H9 (cell line): ENCODE results near the gene MAP4K3. TPM values are rescaled to one million over a fixed set of nuclear protein-coding genes. Genes with fewer than 3 reads are reported as not detected.
A peak's percentile ranks its signal among the peaks of the same experiment; 100 is the strongest.

Source experiments
- DNase-seq: peaks from one replicate; pipeline ENCODE4 v3.0.0-alpha.2; 2017
- H2AFZ ChIP-seq: one replicate; pipeline ENCODE4 v1.6.1; 2013; ENCODE audit warnings: mild to moderate bottlenecking, low read length, control low read depth, moderate library complexity
- H2AK5ac ChIP-seq: 2 replicates; pipeline ENCODE4 v1.6.1; 2013; ENCODE audit warnings: low read length, control low read depth, mixed read lengths; ENCODE audit not compliant: insufficient read length
- H2BK120ac ChIP-seq: one replicate; pipeline ENCODE4 v1.6.1; 2013; ENCODE audit warnings: low read depth, mild to moderate bottlenecking, low read length, control low read depth, inconsistent platforms; ENCODE audit not compliant: poor library complexity, severe bottlenecking
- H2BK12ac ChIP-seq: 2 replicates; pipeline ENCODE4 v1.6.1; 2013; ENCODE audit warnings: low read length, control low read depth, mixed read lengths, low read depth; ENCODE audit not compliant: insufficient read length
- H2BK15ac ChIP-seq: 2 replicates; pipeline ENCODE4 v1.6.1; 2013; ENCODE audit warnings: low read depth, low read length, control low read depth
- H2BK20ac ChIP-seq: one replicate; pipeline ENCODE4 v1.6.1; 2013; ENCODE audit warnings: low read depth, mild to moderate bottlenecking, low read length, control low read depth, inconsistent platforms; ENCODE audit not compliant: poor library complexity, severe bottlenecking
- H2BK5ac ChIP-seq: 2 replicates; pipeline ENCODE4 v1.6.1; 2013; ENCODE audit warnings: low read length, control low read depth, mixed read lengths; ENCODE audit not compliant: insufficient read length
- H3K14ac ChIP-seq: 2 replicates; pipeline ENCODE4 v1.6.1; 2013; ENCODE audit warnings: low read length, control low read depth; ENCODE audit not compliant: insufficient read depth
- H3K18ac ChIP-seq: 2 replicates; pipeline ENCODE4 v1.6.1; 2013; ENCODE audit warnings: low read depth, mild to moderate bottlenecking, mixed read lengths, low read length, control low read depth; ENCODE audit not compliant: insufficient read length
- H3K23ac ChIP-seq: 2 replicates; pipeline ENCODE4 v1.6.1; 2013; ENCODE audit warnings: low read length, control low read depth, mixed read lengths, low read depth; ENCODE audit not compliant: insufficient read length
- H3K23me2 ChIP-seq: 2 replicates; pipeline ENCODE4 v1.6.1; 2013; ENCODE audit warnings: low read depth, mild to moderate bottlenecking, mixed read lengths, low read length, control low read depth; ENCODE audit not compliant: insufficient read length, poor library complexity, severe bottlenecking
- H3K27ac ChIP-seq: 2 replicates; pipeline ENCODE4 v1.5.1; 2013; ENCODE audit warnings: low read length, control low read depth, mixed read lengths, low read depth; ENCODE audit not compliant: insufficient read length
- H3K27me3 ChIP-seq: 2 replicates; pipeline ENCODE4 v1.6.1; 2013; ENCODE audit warnings: low read length, control low read depth, inconsistent platforms; ENCODE audit not compliant: insufficient read depth
- H3K4ac ChIP-seq: 2 replicates; pipeline ENCODE4 v1.6.1; 2013; ENCODE audit warnings: low read depth, mild to moderate bottlenecking, control low read depth, inconsistent platforms, low read length, moderate library complexity
- H3K4me1 ChIP-seq: 2 replicates; pipeline ENCODE4 v1.6.1; 2013; ENCODE audit warnings: low read length, control low read depth, inconsistent platforms; ENCODE audit not compliant: insufficient read depth
- H3K4me2 ChIP-seq: 2 replicates; pipeline ENCODE4 v1.6.1; 2013; ENCODE audit warnings: low read length, control low read depth, mixed read lengths; ENCODE audit not compliant: insufficient read length, insufficient read depth
- H3K56ac ChIP-seq: 2 replicates; pipeline ENCODE4 v1.6.1; 2013; ENCODE audit warnings: low read depth, mild to moderate bottlenecking, mixed read lengths, low read length, control low read depth; ENCODE audit not compliant: insufficient read length
- H3K79me1 ChIP-seq: 2 replicates; pipeline ENCODE4 v1.6.1; 2013; ENCODE audit warnings: low read depth, mild to moderate bottlenecking, moderate library complexity, low read length, control low read depth, inconsistent platforms; ENCODE audit not compliant: insufficient read depth, poor library complexity, severe bottlenecking
- H3K79me2 ChIP-seq: 2 replicates; pipeline ENCODE4 v1.6.1; 2013; ENCODE audit warnings: low read length, control low read depth, inconsistent platforms; ENCODE audit not compliant: insufficient read depth
- H3K9ac ChIP-seq: 2 replicates; pipeline ENCODE4 v1.6.1; 2013; ENCODE audit warnings: low read length, control low read depth, mixed read lengths; ENCODE audit not compliant: insufficient read length; ENCODE audit errors: extremely low read depth
- H3K9me3 ChIP-seq: one replicate; pipeline ENCODE4 v1.6.1; 2013; ENCODE audit warnings: low read depth, low read length, inconsistent platforms; ENCODE audit not compliant: control insufficient read depth
- H3T11ph ChIP-seq: one replicate; pipeline ENCODE4 v1.6.1; 2013; ENCODE audit warnings: mild to moderate bottlenecking, low read length, control low read depth, inconsistent platforms
- H4K20me1 ChIP-seq: one replicate; pipeline ENCODE4 v1.6.1; 2013; ENCODE audit not compliant: control insufficient read depth, insufficient read length, insufficient read depth
- H4K5ac ChIP-seq: 2 replicates; pipeline ENCODE4 v1.6.1; 2013; ENCODE audit warnings: low read depth, mild to moderate bottlenecking, mixed read lengths, low read length, control low read depth; ENCODE audit not compliant: insufficient read length
- H4K8ac ChIP-seq: replicated peaks from 2 replicates; pipeline ENCODE4 v1.6.1; 2013; ENCODE audit warnings: low read length, control low read depth, mixed read lengths, low read depth; ENCODE audit not compliant: insufficient read length
- H4K91ac ChIP-seq: 2 replicates; pipeline ENCODE4 v1.6.1; 2013; ENCODE audit warnings: low read depth, mild to moderate bottlenecking, moderate library complexity, mixed read lengths, low read length, control low read depth; ENCODE audit not compliant: insufficient read length
- H3K27ac Mint-ChIP-seq, 3 experiments: 2 replicates in 2 of 3; 3 replicates in 1 of 3; pipeline ENCODE4 v1.8.0; 2020 to 2021; ENCODE audit warnings: mixed read lengths in 3 of 3, mild to moderate bottlenecking in 1 of 3, moderate library complexity in 1 of 3
- H3K27me3 Mint-ChIP-seq: 2 replicates; pipeline ENCODE4 v1.8.0; 2021; ENCODE audit warnings: low read depth, mild to moderate bottlenecking, moderate library complexity, mixed read lengths
- H3K36me3 Mint-ChIP-seq, 3 experiments: 2 replicates in 2 of 3; 3 replicates in 1 of 3; pipeline ENCODE4 v1.8.0; 2020 to 2021; ENCODE audit warnings: low read depth in 3 of 3, mixed read lengths in 3 of 3; ENCODE audit not compliant: insufficient read depth in 1 of 3
- H3K4me1 Mint-ChIP-seq, 2 experiments: 2 replicates each; pipeline ENCODE4 v1.8.0; 2020; ENCODE audit warnings: mixed read lengths in 2 of 2
- H3K4me3 Mint-ChIP-seq, 2 experiments: 2 replicates in 1 of 2; 3 replicates in 1 of 2; pipeline ENCODE4 v1.8.0; 2020 to 2021; ENCODE audit warnings: mild to moderate bottlenecking in 2 of 2, mixed read lengths in 2 of 2, moderate library complexity in 1 of 2
- H3K9me3 Mint-ChIP-seq, 2 experiments: 2 replicates in 1 of 2; 3 replicates in 1 of 2; pipeline ENCODE4 v1.8.0; 2020; ENCODE audit warnings: mild to moderate bottlenecking in 2 of 2, mixed read lengths in 2 of 2, moderate library complexity in 1 of 2
- CTCF ChIP-seq: fragments of 200-600 bp; sonication (generic); conservative IDR thresholded peaks from 3 replicates; pipeline ENCODE4 v1.8.0; 2021; ENCODE audit warnings: antibody characterized with exemption, mild to moderate bottlenecking
- WGBS: extraction: QIAGEN DNeasy Blood & Tissue Kit; methylation state at CpG from one replicate; pipeline ENCODE4 v1.1.7; 2013; ENCODE audit warnings: missing lambda C conversion rate, low lambda C conversion rate, mixed read lengths; ENCODE audit not compliant: insufficient read length; ENCODE audit errors: extremely low coverage; 5-methylcytosine and 5-hydroxymethylcytosine counted together
- total RNA-seq: library from RNA; stranded (reverse); gene quantifications from 2 replicates; pipeline ENCODE4 v1.2.1, GENCODE V29; 2021

Gene MAP4K3
- total RNA-seq, 1 experiment from 2014 or later = 37.9 TPM

GRCh38 chr2:39483534-39483933, 46.4 kb upstream of the MAP4K3 start:
- H3K4me1 ChIP-seq = peaks cover 7% of the 10 kb centered on the region
- no peak overlapping the region for H2BK5ac ChIP-seq
- H4K20me1 ChIP-seq = no peaks in the 10 kb centered on the region
- no peak overlapping the region for H2AK5ac ChIP-seq
- no peak overlapping the region for H4K8ac ChIP-seq
- H2BK12ac ChIP-seq = no peak overlapping the region
- H3K56ac ChIP-seq = no peak overlapping the region
- H3K9ac ChIP-seq = no peak overlapping the region
- no peak overlapping the region for H3K23ac ChIP-seq
- no peaks in the 10 kb centered on the region for H3K79me1 ChIP-seq
- Mint-ChIP-seq H3K9me3 (no peaks in the 10 kb centered on the region), H3K36me3 (no peaks in the 10 kb centered on the region; a peak in 1 of 7 replicates), H3K27me3 (no peaks in the 10 kb centered on the region), H3K4me3 (no peak overlapping the region; a peak in 1 of 5 replicates), H3K4me1 (peaks cover 60 to 68% of the 10 kb centered on the region in 2 experiments), H3K27ac (peak overlapping the region in 2 of 3 experiments; percentile 71 to 88; a peak in 4 of 7 replicates)
- H2BK120ac ChIP-seq = no peak overlapping the region
- H3T11ph ChIP-seq = no peak overlapping the region
- no peak overlapping the region for H3K27ac ChIP-seq
- no peak overlapping the region for H3K4ac ChIP-seq
- whole genome bisulfite sequencing = no CpG with 5 or more reads among the region's 3 CpGs
- H4K5ac ChIP-seq = no peak overlapping the region
- H3K18ac ChIP-seq = no peak overlapping the region
- no peaks in the 10 kb centered on the region for H3K23me2 ChIP-seq
- no peak overlapping the region for H2BK15ac ChIP-seq
- no peak for DNase-seq
- H3K14ac ChIP-seq = no peak overlapping the region
- H2BK20ac ChIP-seq = no peak overlapping the region
- no peaks in the 10 kb centered on the region for H3K79me2 ChIP-seq
- H2AFZ ChIP-seq = no peak overlapping the region
- H4K91ac ChIP-seq = no peak overlapping the region
- H3K9me3 ChIP-seq = no peaks in the 10 kb centered on the region
- no peak for TF ChIP-seq CTCF
- H3K27me3 ChIP-seq = no peaks in the 10 kb centered on the region
- H3K4me2 ChIP-seq = no peak overlapping the region
